ENCODE measurements around the gene COPG1.

DNA sequence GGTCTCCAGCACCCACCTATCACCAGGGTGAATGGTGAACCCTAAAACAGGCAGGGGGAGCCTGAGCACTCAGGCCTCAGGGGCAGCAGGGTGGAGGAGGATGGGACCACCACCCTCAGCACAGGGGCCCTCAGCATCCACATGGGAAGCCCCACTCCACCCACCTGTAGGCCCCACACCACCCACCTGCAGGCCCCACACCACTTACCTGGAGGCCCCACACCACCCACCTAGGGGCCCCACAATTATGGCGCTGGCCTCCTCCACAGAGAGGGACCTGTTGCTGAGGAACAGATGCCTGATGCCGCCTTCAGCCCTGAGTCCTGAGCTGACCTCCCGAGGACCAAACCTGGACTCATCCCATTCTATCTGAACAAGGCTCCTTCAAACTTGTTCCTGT is 76.0 kb downstream of the COPG1 start:
- no peak for TF ChIP-seq POLR2AphosphoS5 (IDR thresholded peaks at IDR 0.05; ENCODE audit: low read depth, low read length)
- TF ChIP-seq TAF1 (IDR thresholded peaks at IDR 0.05; ENCODE audit: borderline replicate concordance, insufficient read depth, low read length): no peak
- TF ChIP-seq, protein P1, sequence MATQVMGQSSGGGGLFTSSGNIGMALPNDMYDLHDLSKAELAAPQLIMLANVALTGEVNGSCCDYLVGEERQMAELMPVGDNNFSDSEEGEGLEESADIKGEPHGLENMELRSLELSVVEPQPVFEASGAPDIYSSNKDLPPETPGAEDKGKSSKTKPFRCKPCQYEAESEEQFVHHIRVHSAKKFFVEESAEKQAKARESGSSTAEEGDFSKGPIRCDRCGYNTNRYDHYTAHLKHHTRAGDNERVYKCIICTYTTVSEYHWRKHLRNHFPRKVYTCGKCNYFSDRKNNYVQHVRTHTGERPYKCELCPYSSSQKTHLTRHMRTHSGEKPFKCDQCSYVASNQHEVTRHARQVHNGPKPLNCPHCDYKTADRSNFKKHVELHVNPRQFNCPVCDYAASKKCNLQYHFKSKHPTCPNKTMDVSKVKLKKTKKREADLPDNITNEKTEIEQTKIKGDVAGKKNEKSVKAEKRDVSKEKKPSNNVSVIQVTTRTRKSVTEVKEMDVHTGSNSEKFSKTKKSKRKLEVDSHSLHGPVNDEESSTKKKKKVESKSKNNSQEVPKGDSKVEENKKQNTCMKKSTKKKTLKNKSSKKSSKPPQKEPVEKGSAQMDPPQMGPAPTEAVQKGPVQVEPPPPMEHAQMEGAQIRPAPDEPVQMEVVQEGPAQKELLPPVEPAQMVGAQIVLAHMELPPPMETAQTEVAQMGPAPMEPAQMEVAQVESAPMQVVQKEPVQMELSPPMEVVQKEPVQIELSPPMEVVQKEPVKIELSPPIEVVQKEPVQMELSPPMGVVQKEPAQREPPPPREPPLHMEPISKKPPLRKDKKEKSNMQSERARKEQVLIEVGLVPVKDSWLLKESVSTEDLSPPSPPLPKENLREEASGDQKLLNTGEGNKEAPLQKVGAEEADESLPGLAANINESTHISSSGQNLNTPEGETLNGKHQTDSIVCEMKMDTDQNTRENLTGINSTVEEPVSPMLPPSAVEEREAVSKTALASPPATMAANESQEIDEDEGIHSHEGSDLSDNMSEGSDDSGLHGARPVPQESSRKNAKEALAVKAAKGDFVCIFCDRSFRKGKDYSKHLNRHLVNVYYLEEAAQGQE (IDR thresholded peaks at IDR 0.05; ENCODE audit: insufficient read depth in 1 of 2, low read depth in 2 of 2, low read length in 2 of 2): no peak
- TF ChIP-seq SIN3A (IDR thresholded peaks at IDR 0.05; ENCODE audit: borderline replicate concordance, insufficient read depth, low read length): no peak
- TF ChIP-seq FOXP2 (optimal IDR thresholded peaks at IDR 0.05; ENCODE audit: borderline replicate concordance, extremely low read depth, extremely low read length, insufficient read depth): no peak

Data from PFSK-1 (cell line).